ENCODE measurements around the gene TFB1M. TPM values are rescaled to one million over a fixed set of nuclear protein-coding genes. Genes with fewer than 3 reads are reported as not detected.
"Not testable (repeated sequence)": the region's sequence is repeated elsewhere in the genome, so short reads cannot be mapped to it uniquely, and the experiment has no call there.

TFB1M gene
- total RNA-seq, 1 experiment from 2014 or later: 31.0 TPM

GRCh38 chr6:155313602-155314091 is 637 bp downstream of the TFB1M start:
- POLR2A ChIA-PET: interaction anchor here (0.6 to 2.8 kb wide), 12 partner anchors 10 to 1474 kb away, joined by 3 to 13 read pairs (median 4); no protein-coding TSS in a partner anchor
- peaks cover 15% of the 10 kb centered on the region for H3K36me3 Mint-ChIP-seq (ENCODE audit: insufficient read depth, unreplicated experiment)
- DNase-seq (ENCODE audit: unreplicated experiment): peak; percentile 34
- H3K4me1 Mint-ChIP-seq (ENCODE audit: insufficient read depth, unreplicated experiment): peaks cover 11% of the 10 kb centered on the region
- H3K27me3 Mint-ChIP-seq (ENCODE audit: insufficient read depth, unreplicated experiment): no peaks in the 10 kb centered on the region
- H3K9me3 Mint-ChIP-seq (ENCODE audit: unreplicated experiment): no peaks in the 10 kb centered on the region
- peak overlapping the region; percentile 79 for H3K4me3 Mint-ChIP-seq (ENCODE audit: unreplicated experiment)
- intact Hi-C loops (cut with micrococcal nuclease): loop anchor here (5.0 kb wide), 1 partner anchor 136 kb away; no protein-coding TSS in a partner anchor
- CTCF ChIA-PET: interaction anchor here (0.6 to 1.0 kb wide), 3 partner anchors 16 to 128 kb away, joined by 3 to 4 read pairs (median 3); no protein-coding TSS in a partner anchor
- peak overlapping the region; percentile 97 for H3K27ac Mint-ChIP-seq (ENCODE audit: low read depth, unreplicated experiment)
- TF ChIP-seq CTCF (IDR thresholded peaks at IDR 0.05; ENCODE audit: unreplicated experiment): no peak
- no TSS peak for BruUV-seq (replicated peaks)

- BruUV-seq (replicated peaks); DNase-seq (ENCODE audit: unreplicated experiment); H3K9me3 Mint-ChIP-seq (ENCODE audit: unreplicated experiment); H3K27ac Mint-ChIP-seq (ENCODE audit: low read depth, unreplicated experiment); H3K27me3 Mint-ChIP-seq (ENCODE audit: insufficient read depth, unreplicated experiment): not testable (repeated sequence)
- H3K4me1 Mint-ChIP-seq (ENCODE audit: insufficient read depth, unreplicated experiment): peaks cover 11% of the 10 kb centered on the region
- CTCF ChIA-PET: interaction anchor here (0.9 to 1.2 kb wide), 3 partner anchors 18 to 385 kb away, joined by 3 read pairs; no protein-coding TSS in a partner anchor
- POLR2A ChIA-PET: interaction anchor here (0.6 to 2.8 kb wide), 9 partner anchors 10 to 1468 kb away, joined by 3 to 10 read pairs (median 4); no protein-coding TSS in a partner anchor
- intact Hi-C loops (cut with micrococcal nuclease): loop anchor here (5.0 kb wide), 1 partner anchor 136 kb away; no protein-coding TSS in a partner anchor
- peaks cover 20% of the 10 kb centered on the region for H3K36me3 Mint-ChIP-seq (ENCODE audit: insufficient read depth, unreplicated experiment)
- H3K4me3 Mint-ChIP-seq (ENCODE audit: unreplicated experiment): peak overlapping the region; percentile 79
Measured at GRCh38 chr6:155312950-155313349, 1.3 kb downstream of the TFB1M start.

GRCh38 chr6:155311583-155311982 is 2.7 kb downstream of the TFB1M start:
- DNase-seq (ENCODE audit: unreplicated experiment): no peak
- Mint-ChIP-seq H3K4me1 (ENCODE audit: insufficient read depth, unreplicated experiment) (peaks cover 11% of the 10 kb centered on the region), H3K9me3 (ENCODE audit: unreplicated experiment) (no peaks in the 10 kb centered on the region), H3K27me3 (ENCODE audit: insufficient read depth, unreplicated experiment) (no peaks in the 10 kb centered on the region), H3K4me3 (ENCODE audit: unreplicated experiment) (no peak overlapping the region), H3K27ac (ENCODE audit: low read depth, unreplicated experiment) (no peak overlapping the region), H3K36me3 (ENCODE audit: insufficient read depth, unreplicated experiment) (peaks cover 29% of the 10 kb centered on the region)
- ChIA-PET POLR2A (interaction anchor here (0.7 to 1.5 kb wide), 3 partner anchors 11 to 1713 kb away, joined by 3 to 5 read pairs (median 3); no protein-coding TSS in a partner anchor), CTCF (no interaction called here)
- TF ChIP-seq CTCF (IDR thresholded peaks at IDR 0.05; ENCODE audit: unreplicated experiment): no peak
- intact Hi-C loops (cut with micrococcal nuclease): loop anchor here (5.0 kb wide), 1 partner anchor 134 kb away; no protein-coding TSS in a partner anchor
- no TSS peak for BruUV-seq (replicated peaks)

GRCh38 chr6:155311086-155311485 is 3.2 kb downstream of the TFB1M start:
- ChIA-PET POLR2A (interaction anchor here (0.7 to 1.5 kb wide), 3 partner anchors 11 to 1713 kb away, joined by 3 to 5 read pairs (median 3); no protein-coding TSS in a partner anchor), CTCF (no interaction called here)
- TF ChIP-seq CTCF (IDR thresholded peaks at IDR 0.05; ENCODE audit: unreplicated experiment): no peak
- Mint-ChIP-seq H3K36me3 (ENCODE audit: insufficient read depth, unreplicated experiment) (peaks cover 29% of the 10 kb centered on the region), H3K27me3 (ENCODE audit: insufficient read depth, unreplicated experiment) (no peaks in the 10 kb centered on the region), H3K4me1 (ENCODE audit: insufficient read depth, unreplicated experiment) (peaks cover 11% of the 10 kb centered on the region), H3K4me3 (ENCODE audit: unreplicated experiment) (no peak overlapping the region), H3K9me3 (ENCODE audit: unreplicated experiment) (no peaks in the 10 kb centered on the region), H3K27ac (ENCODE audit: low read depth, unreplicated experiment) (no peak overlapping the region)
- no peak for DNase-seq (ENCODE audit: unreplicated experiment)
- intact Hi-C loops (cut with micrococcal nuclease): loop anchor here (5.0 kb wide), 1 partner anchor 134 kb away; no protein-coding TSS in a partner anchor
- no TSS peak for BruUV-seq (replicated peaks)
